Measurements from ENCODE around the gene ARSG. TPM values are rescaled to one million over a fixed set of nuclear protein-coding genes. Genes with fewer than 3 reads are reported as not detected.
"Not testable (repeated sequence)": the region's sequence is repeated elsewhere in the genome, so short reads cannot be mapped to it uniquely, and the experiment has no call there.

ARSG gene
- total RNA-seq, 4 donors from 2014 or later, result 4.3 to 16.8 (median 7.8) TPM

GRCh38 chr17:68327823-68328557 lies 36.7 kb downstream of the ARSG start:
- intact Hi-C loops (cut with DNase I; ENCODE audit: low total_unique reads), result no loop called here
- WGBS, 2 donors, result 93 to 96% methylated on average over 8 of the region's 8 CpGs
- TF ChIP-seq CTCF (IDR thresholded peaks at IDR 0.05), result no peak
- TF ChIP-seq POLR2A (IDR thresholded peaks at IDR 0.05), result no peak
- H3K4me3 ChIP-seq (ENCODE audit: low read depth, poor library complexity, severe bottlenecking), result no peak overlapping the region
- no peak for DNase-seq (ENCODE audit: low spot score in 2 of 2)

DNA sequence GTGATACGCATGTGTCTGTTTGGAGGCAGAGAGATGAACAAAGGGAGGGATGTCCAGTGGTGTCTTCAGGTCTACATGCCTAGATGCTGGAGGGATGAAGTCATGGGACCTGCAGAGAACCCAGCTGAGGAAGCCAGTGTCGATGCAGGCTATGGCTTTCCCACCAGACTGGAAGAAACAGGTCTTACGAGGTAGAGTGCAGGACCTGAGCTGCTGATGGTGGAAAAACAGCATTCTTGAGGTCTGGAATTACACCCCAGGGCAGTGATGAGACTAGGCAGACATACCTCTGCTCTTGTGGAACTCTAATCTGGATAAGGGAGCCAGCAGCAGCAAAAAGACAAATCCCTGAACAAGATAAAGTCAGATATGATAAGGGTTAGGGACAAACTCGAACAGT lies 37.4 kb downstream of the ARSG start:
- no peak for TF ChIP-seq CTCF (IDR thresholded peaks at IDR 0.05)
- TF ChIP-seq POLR2A (IDR thresholded peaks at IDR 0.05), result no peak
- 59 to 63% methylated on average over 4 of the region's 4 CpGs for WGBS, 2 donors
- intact Hi-C loops (cut with DNase I; ENCODE audit: low total_unique reads), result no loop called here
- no peak for DNase-seq (ENCODE audit: low spot score in 2 of 2)
- H3K4me3 ChIP-seq (ENCODE audit: low read depth, poor library complexity, severe bottlenecking), result no peak overlapping the region

- TF ChIP-seq CTCF (IDR thresholded peaks at IDR 0.05) (no peak), POLR2A (IDR thresholded peaks at IDR 0.05) (no peak)
- DNase-seq (ENCODE audit: low spot score in 2 of 2), result no peak
- no peak overlapping the region for H3K4me3 ChIP-seq (ENCODE audit: low read depth, poor library complexity, severe bottlenecking)
- intact Hi-C loops (cut with DNase I; ENCODE audit: low total_unique reads), result no loop called here
- 90 to 91% methylated on average over 6 to 7 of the region's 7 CpGs for WGBS, 2 donors
Measured at GRCh38 chr17:68329331-68329730, 38.0 kb downstream of the ARSG start.

- DNase-seq (ENCODE audit: low spot score in 2 of 2); intact Hi-C loops (cut with DNase I; ENCODE audit: low total_unique reads); H3K4me3 ChIP-seq (ENCODE audit: low read depth, poor library complexity, severe bottlenecking): not testable (repeated sequence)
- WGBS, 2 donors, result 91 to 93% methylated on average over 12 of the region's 12 CpGs
Measured at GRCh38 chr17:68331932-68332331, 40.6 kb downstream of the ARSG start.

- WGBS, 2 donors, result 98 to 99% methylated on average over 9 of the region's 9 CpGs
- intact Hi-C loops (cut with DNase I; ENCODE audit: low total_unique reads), result no loop called here
- no peak for TF ChIP-seq POLR2A (IDR thresholded peaks at IDR 0.05)
- no peak overlapping the region for H3K4me3 ChIP-seq (ENCODE audit: low read depth, poor library complexity, severe bottlenecking)
- DNase-seq (ENCODE audit: low spot score in 2 of 2), result no peak
Measured at GRCh38 chr17:68334393-68334792, 43.1 kb downstream of the ARSG start.

GRCh38 chr17:68341482-68341881 lies 50.2 kb downstream of the ARSG start:
- DNase-seq (ENCODE audit: low spot score in 2 of 2), result no peak
- WGBS, 2 donors, result 87 to 90% methylated on average over 5 of the region's 5 CpGs
- no peak overlapping the region for H3K4me3 ChIP-seq (ENCODE audit: low read depth, poor library complexity, severe bottlenecking)
- intact Hi-C loops (cut with DNase I; ENCODE audit: low total_unique reads), result no loop called here
- no peak for TF ChIP-seq POLR2A (IDR thresholded peaks at IDR 0.05)
- no peak for TF ChIP-seq CTCF (IDR thresholded peaks at IDR 0.05)

GRCh38 chr17:68343976-68344375 lies 52.7 kb downstream of the ARSG start:
- 82 to 85% methylated on average over 5 of the region's 5 CpGs for WGBS, 2 donors
- no peak for DNase-seq (ENCODE audit: low spot score in 2 of 2)
- TF ChIP-seq CTCF (IDR thresholded peaks at IDR 0.05) (no peak), POLR2A (IDR thresholded peaks at IDR 0.05) (no peak)
- no peak overlapping the region for H3K4me3 ChIP-seq (ENCODE audit: low read depth, poor library complexity, severe bottlenecking)
- intact Hi-C loops (cut with DNase I; ENCODE audit: low total_unique reads), result no loop called here
